PC-9 (cell line): ENCODE measurements around the gene RAG2. TPM values are rescaled to one million over a fixed set of nuclear protein-coding genes. Genes with fewer than 3 reads are reported as not detected.

Experiments
- BruUV-seq: library from RNA; stranded (reverse); fragments of 400-500 nt; replicated peaks from 2 replicates; lab custom pipeline; 2021; lab: Mats Ljungman, UMichigan
- CTCF ChIA-PET: fragments of 300-600 bp; sonication (Branson Sonifier 250); formaldehyde crosslinking; loops from one replicate; lab custom pipeline; 2022; ENCODE audit warnings: antibody characterized with exemption; lab: Charles Lee
- POLR2A ChIA-PET: fragments of 300-600 bp; sonication (Branson Sonifier 250); formaldehyde crosslinking; loops from one replicate; lab custom pipeline; 2022; ENCODE audit warnings: antibody characterized with exemption; ENCODE audit not compliant: unreplicated experiment; lab: Charles Lee
- DNase-seq, 2 experiments: peaks; one replicate each; pipeline versions ENCODE4 v3.0.0 to v3.0.0-alpha.2; 2015 to 2022; ENCODE audit warnings: mixed read lengths in 1 of 2
- H2AFZ ChIP-seq: fragments of 200-600 bp; sonication (generic); 2 replicates; pipeline ENCODE4 v1.8.1; 2017; ENCODE audit warnings: antibody characterized with exemption
- H3F3A ChIP-seq: fragments of 200-600 bp; sonication (generic); 2 replicates; pipeline ENCODE4 v1.8.1; 2017; ENCODE audit warnings: antibody characterized with exemption, mild to moderate bottlenecking, low read depth; ENCODE audit not compliant: insufficient read depth
- H3K27ac ChIP-seq: fragments of 200-600 bp; sonication (generic); 2 replicates; pipeline ENCODE4 v1.6.1; 2016; ENCODE audit warnings: mixed run types
- H3K27me3 ChIP-seq: fragments of 200-600 bp; sonication (generic); 2 replicates; pipeline ENCODE4 v1.6.1; 2016; ENCODE audit warnings: low read depth, mixed run types; ENCODE audit not compliant: insufficient read depth
- H3K36me3 ChIP-seq: fragments of 200-600 bp; sonication (generic); 2 replicates; pipeline ENCODE4 v1.6.1; 2016; ENCODE audit warnings: low read depth, mixed run types
- H3K4me1 ChIP-seq: fragments of 200-600 bp; sonication (generic); replicated peaks from 2 replicates; pipeline ENCODE4 v1.6.1; 2016; ENCODE audit warnings: mixed run types; ENCODE audit not compliant: insufficient read depth
- H3K4me2 ChIP-seq: fragments of 200-600 bp; sonication (generic); 2 replicates; pipeline ENCODE4 v1.6.1; 2017; ENCODE audit warnings: mixed run types
- H3K4me3 ChIP-seq: fragments of 200-600 bp; sonication (generic); 2 replicates; pipeline ENCODE4 v1.6.1; 2016; ENCODE audit warnings: mixed run types
- H3K79me2 ChIP-seq: fragments of 200-600 bp; sonication (generic); 2 replicates; pipeline ENCODE4 v1.6.1; 2017; ENCODE audit warnings: low read depth, mixed run types
- H3K9me2 ChIP-seq: fragments of 200-600 bp; sonication (generic); 2 replicates; pipeline ENCODE4 v1.8.1; 2017; ENCODE audit warnings: mild to moderate bottlenecking; ENCODE audit not compliant: insufficient read depth
- H3K9me3 ChIP-seq: fragments of 200-600 bp; sonication (generic); 2 replicates; pipeline ENCODE4 v1.8.1; 2016; ENCODE audit warnings: low read depth; ENCODE audit not compliant: insufficient read depth
- H4K20me1 ChIP-seq: fragments of 200-600 bp; sonication (generic); 2 replicates; pipeline ENCODE4 v1.8.1; 2017; ENCODE audit not compliant: insufficient read depth
- EZH2 ChIP-seq: fragments of 200-600 bp; sonication (generic); IDR thresholded peaks from 2 replicates; pipeline ENCODE4 v1.8.0; 2017; ENCODE audit warnings: antibody characterized with exemption, low read depth
- intact Hi-C: fragments of 100-400 bp; cut with micrococcal nuclease; formaldehyde crosslinking; loops from one replicate; pipeline ENCODE4 v1.10.0; 2022; ENCODE audit not compliant: unreplicated experiment
- total RNA-seq: library from RNA; stranded (reverse); gene quantifications from 2 replicates; pipeline ENCODE4 v1.2.3, GENCODE V29; 2021
- TF ChIP-seq, protein P1 (sequence below): fragments of 200-600 bp; sonication (generic); conservative IDR thresholded peaks from 2 replicates; pipeline ENCODE4 v1.6.1; 2017; ENCODE audit warnings: mixed run types, antibody characterized with exemption, mild to moderate bottlenecking, moderate library complexity

RAG2 gene
- total RNA-seq, 1 experiment from 2014 or later: not detected

- ChIA-PET CTCF (no interaction called here), POLR2A (no interaction called here)
- Histone ChIP-seq H3F3A (no peaks in the 10 kb centered on the region), H3K36me3 (no peaks in the 10 kb centered on the region), H3K79me2 (no peaks in the 10 kb centered on the region), H3K27ac (no peak overlapping the region), H3K9me3 (no peaks in the 10 kb centered on the region), H3K4me3 (no peak overlapping the region), H3K27me3 (no peaks in the 10 kb centered on the region), H3K4me1 (no peaks in the 10 kb centered on the region), H2AFZ (no peak overlapping the region), H3K9me2 (no peaks in the 10 kb centered on the region), H4K20me1 (no peaks in the 10 kb centered on the region), H3K4me2 (no peak overlapping the region)
- no TSS peak for BruUV-seq
- intact Hi-C loops: no loop called here
- TF ChIP-seq, protein P1, sequence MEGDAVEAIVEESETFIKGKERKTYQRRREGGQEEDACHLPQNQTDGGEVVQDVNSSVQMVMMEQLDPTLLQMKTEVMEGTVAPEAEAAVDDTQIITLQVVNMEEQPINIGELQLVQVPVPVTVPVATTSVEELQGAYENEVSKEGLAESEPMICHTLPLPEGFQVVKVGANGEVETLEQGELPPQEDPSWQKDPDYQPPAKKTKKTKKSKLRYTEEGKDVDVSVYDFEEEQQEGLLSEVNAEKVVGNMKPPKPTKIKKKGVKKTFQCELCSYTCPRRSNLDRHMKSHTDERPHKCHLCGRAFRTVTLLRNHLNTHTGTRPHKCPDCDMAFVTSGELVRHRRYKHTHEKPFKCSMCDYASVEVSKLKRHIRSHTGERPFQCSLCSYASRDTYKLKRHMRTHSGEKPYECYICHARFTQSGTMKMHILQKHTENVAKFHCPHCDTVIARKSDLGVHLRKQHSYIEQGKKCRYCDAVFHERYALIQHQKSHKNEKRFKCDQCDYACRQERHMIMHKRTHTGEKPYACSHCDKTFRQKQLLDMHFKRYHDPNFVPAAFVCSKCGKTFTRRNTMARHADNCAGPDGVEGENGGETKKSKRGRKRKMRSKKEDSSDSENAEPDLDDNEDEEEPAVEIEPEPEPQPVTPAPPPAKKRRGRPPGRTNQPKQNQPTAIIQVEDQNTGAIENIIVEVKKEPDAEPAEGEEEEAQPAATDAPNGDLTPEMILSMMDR: no peak
- TF ChIP-seq EZH2: no peak
- no peak for DNase-seq
Observed at GRCh38 chr11:36618363-36619047, 20.5 kb upstream of the RAG2 start.

DNA sequence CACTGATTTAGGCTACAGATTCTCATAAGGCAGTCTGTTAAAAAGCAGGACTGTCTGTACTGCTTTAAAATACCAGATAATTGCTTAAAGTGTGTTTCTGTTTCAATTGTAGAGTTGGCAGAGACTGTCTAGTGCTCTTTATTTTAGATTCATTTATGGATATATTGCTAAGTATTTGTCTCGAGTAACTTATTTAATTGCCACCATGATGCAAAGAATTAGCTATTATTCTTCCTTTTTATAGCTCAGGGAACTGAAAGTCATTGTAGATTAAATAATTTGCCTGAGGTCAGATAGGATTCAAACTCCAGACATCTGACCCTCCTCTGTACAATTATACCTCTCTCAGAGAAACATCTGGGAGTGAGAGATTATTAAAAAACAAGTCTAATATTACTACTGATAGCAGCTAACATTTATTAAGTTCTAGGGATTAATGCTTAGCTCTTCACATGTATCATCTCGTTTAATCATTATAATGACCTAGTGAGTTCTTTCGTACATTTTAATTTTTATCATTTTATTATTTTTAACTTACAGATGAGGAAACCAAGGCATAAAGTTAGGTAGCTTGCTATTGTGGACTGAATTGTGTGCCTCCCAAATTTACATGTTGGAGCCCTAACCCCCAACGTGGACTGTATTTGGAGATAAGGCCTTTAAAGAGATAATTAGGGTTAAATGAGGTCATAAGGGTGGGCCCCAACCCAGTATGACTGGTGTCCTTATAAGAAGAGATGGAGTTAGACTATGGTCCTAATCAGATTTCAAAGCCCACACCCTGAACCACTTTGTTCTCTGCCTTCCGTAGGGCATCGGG is 19.7 kb upstream of the RAG2 start:
- DNase-seq: no peak
- no peak for TF ChIP-seq EZH2
- TF ChIP-seq, protein P1: no peak
- intact Hi-C loops: no loop called here
- Histone ChIP-seq H2AFZ (no peak overlapping the region), H3K79me2 (no peaks in the 10 kb centered on the region), H3K9me2 (no peaks in the 10 kb centered on the region), H3F3A (no peaks in the 10 kb centered on the region), H3K4me2 (no peak overlapping the region), H3K36me3 (no peaks in the 10 kb centered on the region), H4K20me1 (no peaks in the 10 kb centered on the region), H3K4me1 (no peaks in the 10 kb centered on the region), H3K9me3 (no peaks in the 10 kb centered on the region), H3K27ac (no peak overlapping the region), H3K27me3 (no peaks in the 10 kb centered on the region), H3K4me3 (no peak overlapping the region)
- ChIA-PET CTCF (no interaction called here), POLR2A (no interaction called here)
- BruUV-seq: no TSS peak

GRCh38 chr11:36615826-36616225 is 17.8 kb upstream of the RAG2 start:
- POLR2A ChIA-PET: no interaction called here
- no peaks in the 10 kb centered on the region for H3K9me2 ChIP-seq
- H3F3A ChIP-seq: no peaks in the 10 kb centered on the region
- H3K9me3 ChIP-seq: no peaks in the 10 kb centered on the region
- H3K79me2 ChIP-seq: no peaks in the 10 kb centered on the region
- no TSS peak for BruUV-seq
- CTCF ChIA-PET: no interaction called here
- no peaks in the 10 kb centered on the region for H3K27me3 ChIP-seq
- no peak overlapping the region for H3K4me3 ChIP-seq
- H3K27ac ChIP-seq: no peak overlapping the region
- intact Hi-C loops: no loop called here
- H3K36me3 ChIP-seq: no peaks in the 10 kb centered on the region
- DNase-seq: no peak
- no peaks in the 10 kb centered on the region for H4K20me1 ChIP-seq
- no peaks in the 10 kb centered on the region for H3K4me1 ChIP-seq
- no peak overlapping the region for H3K4me2 ChIP-seq
- no peak for TF ChIP-seq EZH2
- TF ChIP-seq, protein P1: no peak
- no peak overlapping the region for H2AFZ ChIP-seq
